Skeletal muscle satellite cell (primary cell): ENCODE results near the gene NDST1.

Source experiments
- H3K27me3 ChIP-seq: 2 replicates; pipeline ENCODE4 v1.7.0; 2013; ENCODE audit warnings: low read length; ENCODE audit not compliant: control insufficient read depth, insufficient read depth
- H3K36me3 ChIP-seq: 2 replicates; pipeline ENCODE4 v1.7.0; 2013; ENCODE audit warnings: mild to moderate bottlenecking, control low read depth, low read length; ENCODE audit not compliant: insufficient read depth
- H3K4me1 ChIP-seq: 2 replicates; pipeline ENCODE4 v1.7.0; 2013; ENCODE audit warnings: low read length; ENCODE audit not compliant: control insufficient read depth, insufficient read depth
- H3K4me2 ChIP-seq: 2 replicates; pipeline ENCODE4 v1.7.0; 2013; ENCODE audit warnings: mild to moderate bottlenecking, low read length
- H3K4me3 ChIP-seq: 2 replicates; pipeline ENCODE4 v1.7.0; 2013; ENCODE audit warnings: low read length
- H3K9ac ChIP-seq: 2 replicates; pipeline ENCODE4 v1.7.0; 2013; ENCODE audit warnings: mild to moderate bottlenecking, low read depth, low read length, moderate library complexity
- H3K9me3 ChIP-seq: replicated peaks from 2 replicates; pipeline ENCODE4 v1.7.0; 2013; ENCODE audit warnings: mild to moderate bottlenecking, control low read depth, low read length

NDST1 gene

GRCh38 chr5:150540615-150541396 is 32.9 kb downstream of the NDST1 start:
- H3K27me3 ChIP-seq = no peaks in the 10 kb centered on the region
- peaks cover 39% of the 10 kb centered on the region for H3K4me1 ChIP-seq
- H3K9me3 ChIP-seq = no peaks in the 10 kb centered on the region
- H3K9ac ChIP-seq = peak overlapping the region; percentile 48
- H3K36me3 ChIP-seq = peaks cover 78% of the 10 kb centered on the region
- H3K4me3 ChIP-seq = no peak overlapping the region
- peak overlapping the region; percentile 13 for H3K4me2 ChIP-seq

- Histone ChIP-seq H3K27me3 (no peaks in the 10 kb centered on the region), H3K9ac (peak overlapping the region; percentile 48), H3K36me3 (peaks cover 75% of the 10 kb centered on the region), H3K9me3 (no peaks in the 10 kb centered on the region), H3K4me3 (no peak overlapping the region), H3K4me2 (peak overlapping the region; percentile 13), H3K4me1 (peaks cover 45% of the 10 kb centered on the region)
These were observed 33.4 kb downstream of the NDST1 start for GRCh38 chr5:150541397-150541675.

GRCh38 chr5:150541895-150542294 is 34.0 kb downstream of the NDST1 start:
- Histone ChIP-seq H3K9me3 (no peaks in the 10 kb centered on the region), H3K36me3 (peaks cover 75% of the 10 kb centered on the region), H3K4me2 (no peak overlapping the region), H3K9ac (no peak overlapping the region), H3K27me3 (no peaks in the 10 kb centered on the region), H3K4me3 (no peak overlapping the region), H3K4me1 (peaks cover 49% of the 10 kb centered on the region)

DNA sequence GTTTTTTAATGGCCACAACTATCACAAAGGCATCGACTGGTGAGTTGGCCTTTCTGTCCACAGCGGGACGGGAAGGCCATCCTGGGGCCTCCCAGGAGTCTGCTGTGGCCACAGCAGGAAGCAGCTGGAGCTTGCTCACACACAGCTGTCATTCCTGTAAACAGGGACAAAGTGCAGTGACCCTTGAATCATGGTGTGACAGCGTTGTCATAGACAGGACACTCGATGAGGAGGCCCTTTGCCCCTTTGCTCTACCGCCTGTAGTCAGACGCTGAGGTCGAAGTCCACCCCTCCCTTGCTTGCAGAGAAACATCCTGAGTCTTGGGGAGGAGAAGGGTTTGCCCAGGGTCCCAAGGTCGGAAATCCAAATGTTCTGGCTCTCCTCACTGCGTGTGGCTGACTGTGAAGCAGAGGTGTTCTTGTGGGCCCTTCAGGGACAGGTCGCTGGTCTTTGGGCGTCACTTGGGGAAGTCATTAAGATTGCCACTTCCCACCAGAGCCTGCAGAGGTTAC is 35.1 kb downstream of the NDST1 start:
- no peak overlapping the region for H3K9ac ChIP-seq
- H3K27me3 ChIP-seq = no peaks in the 10 kb centered on the region
- H3K36me3 ChIP-seq = peaks cover 80% of the 10 kb centered on the region
- no peaks in the 10 kb centered on the region for H3K9me3 ChIP-seq
- H3K4me3 ChIP-seq = no peak overlapping the region
- no peak overlapping the region for H3K4me2 ChIP-seq
- H3K4me1 ChIP-seq = peaks cover 45% of the 10 kb centered on the region

- Histone ChIP-seq H3K36me3 (peaks cover 78% of the 10 kb centered on the region), H3K9me3 (no peaks in the 10 kb centered on the region), H3K4me3 (no peak overlapping the region), H3K9ac (no peak overlapping the region), H3K4me2 (no peak overlapping the region), H3K4me1 (peaks cover 36% of the 10 kb centered on the region), H3K27me3 (no peaks in the 10 kb centered on the region)
These were observed 36.8 kb downstream of the NDST1 start for GRCh38 chr5:150544611-150545219.

DNA sequence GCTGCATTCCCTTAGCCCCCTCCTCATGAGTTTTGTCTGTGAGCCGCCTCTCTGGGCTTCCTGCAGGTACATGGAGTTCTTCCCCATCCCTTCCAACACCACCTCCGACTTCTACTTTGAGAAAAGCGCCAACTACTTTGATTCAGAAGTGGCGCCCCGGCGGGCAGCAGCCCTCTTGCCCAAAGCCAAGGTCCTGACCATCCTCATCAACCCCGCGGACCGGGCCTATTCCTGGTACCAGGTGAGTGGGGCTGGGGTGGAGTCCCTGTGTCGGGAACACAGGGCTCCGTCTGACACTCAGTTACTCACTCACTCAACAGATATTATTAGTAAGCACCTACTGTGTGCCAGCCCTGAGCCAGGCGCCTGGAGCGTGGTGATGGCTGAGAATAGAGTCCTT is 37.3 kb downstream of the NDST1 start:
- no peaks in the 10 kb centered on the region for H3K27me3 ChIP-seq
- no peaks in the 10 kb centered on the region for H3K9me3 ChIP-seq
- H3K4me2 ChIP-seq = no peak overlapping the region
- peaks cover 77% of the 10 kb centered on the region for H3K36me3 ChIP-seq
- no peak overlapping the region for H3K9ac ChIP-seq
- peaks cover 33% of the 10 kb centered on the region for H3K4me1 ChIP-seq
- H3K4me3 ChIP-seq = no peak overlapping the region

GRCh38 chr5:150548123-150548522 is 40.2 kb downstream of the NDST1 start:
- H3K4me1 ChIP-seq = peaks cover 15% of the 10 kb centered on the region
- no peaks in the 10 kb centered on the region for H3K27me3 ChIP-seq
- no peak overlapping the region for H3K9ac ChIP-seq
- H3K4me2 ChIP-seq = no peak overlapping the region
- no peak overlapping the region for H3K4me3 ChIP-seq
- H3K9me3 ChIP-seq = no peaks in the 10 kb centered on the region
- H3K36me3 ChIP-seq = peaks cover 82% of the 10 kb centered on the region

- Histone ChIP-seq H3K9me3 (no peaks in the 10 kb centered on the region), H3K36me3 (peaks cover 86% of the 10 kb centered on the region), H3K4me3 (no peak overlapping the region), H3K4me2 (no peak overlapping the region), H3K9ac (no peak overlapping the region), H3K4me1 (peaks cover 15% of the 10 kb centered on the region), H3K27me3 (no peaks in the 10 kb centered on the region)
These were observed 41.8 kb downstream of the NDST1 start for GRCh38 chr5:150549735-150550134.

DNA sequence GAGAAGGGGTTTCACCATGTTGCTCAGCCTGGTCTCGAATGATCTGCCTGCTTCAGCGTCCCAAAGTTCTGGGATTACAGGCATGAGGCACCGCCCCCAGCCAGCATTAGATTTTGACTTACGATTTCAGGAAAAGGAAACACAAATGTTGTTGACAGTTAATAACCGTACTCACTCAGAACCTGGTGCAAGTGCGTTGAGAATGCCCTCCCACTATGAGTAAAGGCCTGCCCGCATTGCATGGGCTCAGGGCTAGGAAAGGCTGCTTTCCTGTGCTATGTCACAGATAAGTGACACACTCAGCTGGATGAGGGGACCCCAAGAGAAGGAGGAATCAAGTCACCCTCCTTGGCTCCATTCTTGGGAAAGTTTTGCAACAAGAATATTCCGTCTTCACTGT is 42.4 kb downstream of the NDST1 start:
- H3K36me3 ChIP-seq = peaks cover 87% of the 10 kb centered on the region
- H3K9me3 ChIP-seq = no peaks in the 10 kb centered on the region
- no peak overlapping the region for H3K4me2 ChIP-seq
- H3K27me3 ChIP-seq = no peaks in the 10 kb centered on the region
- H3K4me3 ChIP-seq = no peak overlapping the region
- peaks cover 14% of the 10 kb centered on the region for H3K4me1 ChIP-seq
- H3K9ac ChIP-seq = no peak overlapping the region

DNA sequence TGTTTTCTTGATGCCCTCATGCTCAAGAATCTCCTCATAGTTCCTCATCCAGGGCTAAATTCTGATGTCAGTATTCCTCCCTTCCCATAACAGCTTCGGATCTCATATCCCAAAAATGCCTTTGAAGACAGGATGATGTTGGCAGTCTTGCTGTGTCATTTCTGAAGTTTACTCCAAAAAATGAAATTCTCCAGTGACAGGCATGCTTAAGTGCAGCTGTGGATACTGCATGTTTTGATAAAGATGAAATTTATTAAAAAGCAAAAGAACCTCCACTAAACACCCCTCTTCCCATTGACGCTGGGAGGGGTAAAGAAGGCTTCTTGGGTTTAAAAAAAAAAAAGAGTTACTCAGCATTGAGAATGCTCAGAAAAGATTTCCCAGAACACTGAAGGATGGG is 43.1 kb downstream of the NDST1 start:
- Histone ChIP-seq H3K27me3 (no peaks in the 10 kb centered on the region), H3K4me1 (peaks cover 7% of the 10 kb centered on the region), H3K4me2 (no peak overlapping the region), H3K36me3 (peaks cover 89% of the 10 kb centered on the region), H3K9ac (no peak overlapping the region), H3K4me3 (no peak overlapping the region), H3K9me3 (no peaks in the 10 kb centered on the region)

- Histone ChIP-seq H3K9me3 (no peaks in the 10 kb centered on the region), H3K4me3 (no peak overlapping the region), H3K4me1 (peaks cover 3% of the 10 kb centered on the region), H3K9ac (no peak overlapping the region), H3K36me3 (peaks cover 86% of the 10 kb centered on the region), H3K4me2 (no peak overlapping the region), H3K27me3 (no peaks in the 10 kb centered on the region)
These were observed 45.5 kb downstream of the NDST1 start for GRCh38 chr5:150553402-150553801.

- H3K9ac ChIP-seq = no peak overlapping the region
- H3K27me3 ChIP-seq = no peaks in the 10 kb centered on the region
- H3K36me3 ChIP-seq = peaks cover 82% of the 10 kb centered on the region
- no peaks in the 10 kb centered on the region for H3K9me3 ChIP-seq
- no peak overlapping the region for H3K4me3 ChIP-seq
- no peak overlapping the region for H3K4me2 ChIP-seq
- peaks cover 3% of the 10 kb centered on the region for H3K4me1 ChIP-seq
These were observed 46.0 kb downstream of the NDST1 start for GRCh38 chr5:150553911-150554310.
